NCI-H1105 treated with DMSO at 0.1 percent for 48 hours (cell line): Measurements from ENCODE around the gene SNX11.

ENCODE experiments used
- DNase-seq: peaks from one replicate; lab custom pipeline; 2025; lab: John Stamatoyannopoulos, UW

The SNX11 gene

GRCh38 chr17:48162306-48162934 lies 54.9 kb downstream of the SNX11 start:
- no peak for DNase-seq

- peak; percentile 35 for DNase-seq
These were observed 55.5 kb downstream of the SNX11 start for GRCh38 chr17:48162946-48163506.

GRCh38 chr17:48163809-48164208 lies 56.2 kb downstream of the SNX11 start:
- no peak for DNase-seq

GRCh38 chr17:48169926-48170325 lies 62.4 kb downstream of the SNX11 start:
- no peak for DNase-seq
